ENCODE data around the gene VWA5B1.

DNA sequence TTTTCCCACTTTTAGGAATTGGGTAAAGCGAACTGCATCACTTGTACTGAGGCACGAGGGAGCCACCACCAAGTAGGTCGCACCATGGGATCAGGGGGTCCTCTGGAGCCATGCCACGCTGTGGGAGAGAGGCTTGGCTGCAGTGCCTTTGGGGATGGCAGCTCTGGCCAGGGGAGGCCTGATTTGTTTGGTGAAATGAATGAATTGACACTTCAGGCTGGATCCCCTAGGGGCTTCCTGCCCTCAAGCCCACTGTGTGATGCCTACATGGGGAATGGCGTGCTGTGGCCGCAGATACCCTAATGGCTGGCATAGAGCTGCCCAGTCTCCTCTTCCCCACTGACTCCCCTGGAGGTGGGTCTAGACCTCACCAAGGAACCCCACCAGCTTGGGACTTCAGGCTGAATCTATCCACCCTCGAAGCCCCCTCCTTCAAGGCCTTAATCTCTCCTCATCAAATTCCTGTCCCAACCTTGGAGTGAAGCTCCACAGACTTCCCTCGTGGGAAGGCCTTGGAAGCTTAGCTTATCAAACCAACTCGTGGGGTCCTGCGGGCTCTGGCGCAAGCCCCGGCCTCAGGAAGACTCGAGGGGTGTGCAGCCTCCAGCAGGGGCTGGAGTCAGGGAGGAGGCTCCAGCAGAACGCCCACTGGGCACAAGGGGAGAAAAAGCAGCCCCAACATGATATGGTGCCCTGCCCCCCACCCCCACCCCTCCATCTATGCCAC, 64.6 kb downstream of the VWA5B1 start:
- TF ChIP-seq CTCF (conservative IDR thresholded peaks at IDR 0.05; ENCODE audit: low read depth in 2 of 2) (no peak), POLR2AphosphoS5 (IDR thresholded peaks at IDR 0.05; ENCODE audit: low read depth) (no peak)
- TF ChIP-seq, protein P1, sequence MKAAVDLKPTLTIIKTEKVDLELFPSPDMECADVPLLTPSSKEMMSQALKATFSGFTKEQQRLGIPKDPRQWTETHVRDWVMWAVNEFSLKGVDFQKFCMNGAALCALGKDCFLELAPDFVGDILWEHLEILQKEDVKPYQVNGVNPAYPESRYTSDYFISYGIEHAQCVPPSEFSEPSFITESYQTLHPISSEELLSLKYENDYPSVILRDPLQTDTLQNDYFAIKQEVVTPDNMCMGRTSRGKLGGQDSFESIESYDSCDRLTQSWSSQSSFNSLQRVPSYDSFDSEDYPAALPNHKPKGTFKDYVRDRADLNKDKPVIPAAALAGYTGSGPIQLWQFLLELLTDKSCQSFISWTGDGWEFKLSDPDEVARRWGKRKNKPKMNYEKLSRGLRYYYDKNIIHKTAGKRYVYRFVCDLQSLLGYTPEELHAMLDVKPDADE (IDR thresholded peaks at IDR 0.05): no peak

All from GM23338 (cell line).